Keratinocyte (primary cell): Measurements from ENCODE around the gene GNB1.

Experiments
- EZH2 ChIP-seq: IDR thresholded peaks from one replicate; pipeline ENCODE4 v1.6.1; 2012; ENCODE audit warnings: inconsistent platforms, mild to moderate bottlenecking, low read length, moderate library complexity
- TF ChIP-seq, protein P1 (sequence below), 3 experiments: IDR thresholded peaks in 1 of 3; conservative IDR thresholded peaks in 1 of 3; optimal IDR thresholded peaks in 1 of 3; 2 replicates in 2 of 3; 3 replicates in 1 of 3; pipeline versions ENCODE3 to v1.5.1; 2011; ENCODE audit warnings: low read length in 3 of 3, mild to moderate bottlenecking in 3 of 3, moderate library complexity in 2 of 3, control low read depth in 1 of 3, inconsistent platforms in 1 of 3; ENCODE audit not compliant: insufficient read depth in 2 of 3; ENCODE audit errors: extremely low read depth in 1 of 3

DNA sequence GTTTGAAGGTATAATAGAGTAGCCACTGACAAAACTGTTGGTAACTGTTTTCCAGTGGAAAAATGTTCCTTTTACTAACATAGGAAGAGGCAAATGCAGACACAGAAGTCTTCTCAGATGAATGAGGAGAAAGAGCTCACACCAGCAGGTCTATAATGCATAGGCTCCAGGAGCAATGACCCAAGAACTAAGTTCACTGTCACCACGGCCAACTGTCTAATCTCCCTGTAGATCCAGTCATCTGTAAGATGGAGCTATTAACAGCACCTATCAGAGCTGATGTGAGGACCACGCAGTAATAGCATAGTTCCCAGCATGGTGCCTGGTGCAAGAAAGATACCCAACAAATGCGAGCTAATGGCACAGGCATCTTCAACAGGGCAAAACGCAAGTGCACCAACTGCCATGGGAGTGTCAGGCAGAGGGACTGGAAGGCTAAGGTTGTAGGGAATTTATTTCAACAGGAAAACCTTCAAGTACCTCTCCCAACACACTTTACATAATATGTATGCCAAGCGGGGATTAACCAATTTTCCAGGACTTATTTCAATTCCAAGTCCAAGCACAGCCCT, 12.9 kb downstream of the GNB1 start:
- no peak for TF ChIP-seq EZH2
- TF ChIP-seq, protein P1, sequence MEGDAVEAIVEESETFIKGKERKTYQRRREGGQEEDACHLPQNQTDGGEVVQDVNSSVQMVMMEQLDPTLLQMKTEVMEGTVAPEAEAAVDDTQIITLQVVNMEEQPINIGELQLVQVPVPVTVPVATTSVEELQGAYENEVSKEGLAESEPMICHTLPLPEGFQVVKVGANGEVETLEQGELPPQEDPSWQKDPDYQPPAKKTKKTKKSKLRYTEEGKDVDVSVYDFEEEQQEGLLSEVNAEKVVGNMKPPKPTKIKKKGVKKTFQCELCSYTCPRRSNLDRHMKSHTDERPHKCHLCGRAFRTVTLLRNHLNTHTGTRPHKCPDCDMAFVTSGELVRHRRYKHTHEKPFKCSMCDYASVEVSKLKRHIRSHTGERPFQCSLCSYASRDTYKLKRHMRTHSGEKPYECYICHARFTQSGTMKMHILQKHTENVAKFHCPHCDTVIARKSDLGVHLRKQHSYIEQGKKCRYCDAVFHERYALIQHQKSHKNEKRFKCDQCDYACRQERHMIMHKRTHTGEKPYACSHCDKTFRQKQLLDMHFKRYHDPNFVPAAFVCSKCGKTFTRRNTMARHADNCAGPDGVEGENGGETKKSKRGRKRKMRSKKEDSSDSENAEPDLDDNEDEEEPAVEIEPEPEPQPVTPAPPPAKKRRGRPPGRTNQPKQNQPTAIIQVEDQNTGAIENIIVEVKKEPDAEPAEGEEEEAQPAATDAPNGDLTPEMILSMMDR (optimal IDR thresholded peaks at IDR 0.05 in 1 of 3, IDR thresholded peaks at IDR 0.05 in 1 of 3, conservative IDR thresholded peaks at IDR 0.05 in 1 of 3; ENCODE audit: extremely low read depth in 1 of 3, insufficient read depth in 2 of 3, low read length in 3 of 3): no peak
